NCI-H446 treated with DMSO at 0.1 percent for 48 hours (cell line): ENCODE results near the gene PRKD1.

Experiments used
- DNase-seq: peaks from one replicate; lab custom pipeline; 2025; lab: John Stamatoyannopoulos, UW

The PRKD1 gene

GRCh38 chr14:29674566-29675285 is 252.9 kb downstream of the PRKD1 start:
- DNase-seq = no peak

GRCh38 chr14:29672831-29673230 is 254.8 kb downstream of the PRKD1 start:
- no peak for DNase-seq

DNA sequence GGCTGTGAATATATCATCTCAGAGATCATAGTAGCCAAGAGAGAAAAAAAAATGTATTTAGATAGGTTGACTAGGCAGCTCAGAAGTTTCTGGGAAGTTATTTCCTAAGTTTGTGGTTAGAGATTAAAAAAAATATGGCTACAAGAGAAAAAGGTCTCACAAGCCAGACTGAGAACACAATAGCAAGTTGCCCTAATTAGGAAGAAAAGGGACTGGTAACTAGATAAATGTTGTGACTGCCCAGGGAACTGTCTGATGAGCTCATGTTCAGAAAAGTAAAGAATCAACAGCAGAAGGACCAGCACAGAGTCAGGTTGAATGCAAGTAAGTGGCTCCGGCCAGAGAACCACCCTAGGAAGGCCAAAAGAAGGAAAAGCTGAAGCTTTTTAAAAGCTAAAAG is 256.6 kb downstream of the PRKD1 start:
- peak; percentile 39 for DNase-seq

DNA sequence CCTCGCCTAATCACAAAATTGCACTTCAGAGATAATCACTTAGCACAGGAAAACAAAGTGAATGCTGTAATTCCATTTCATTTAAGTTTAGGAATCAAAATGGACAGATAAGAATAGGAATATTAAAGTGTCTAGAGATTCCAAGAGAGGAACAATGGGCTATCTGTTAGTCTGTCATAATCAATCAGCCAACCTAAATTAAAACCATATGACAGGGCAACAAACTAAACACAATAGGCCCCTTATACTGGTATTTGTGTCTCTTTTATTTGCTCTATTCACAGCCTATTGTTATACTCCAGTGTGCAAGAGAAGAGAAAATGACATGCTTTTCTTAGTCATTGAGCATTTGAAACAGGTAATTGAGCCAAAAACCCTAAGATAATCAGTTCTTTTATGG is 259.4 kb downstream of the PRKD1 start:
- DNase-seq = no peak

GRCh38 chr14:29664515-29664914 is 263.1 kb downstream of the PRKD1 start:
- DNase-seq = no peak

- DNase-seq = no peak
Observed at GRCh38 chr14:29663281-29663801, 264.3 kb downstream of the PRKD1 start.

- DNase-seq = peak; percentile 90
Observed at GRCh38 chr14:29654901-29655550, 272.6 kb downstream of the PRKD1 start.

GRCh38 chr14:29653303-29653702 is 274.3 kb downstream of the PRKD1 start:
- DNase-seq = no peak

DNA sequence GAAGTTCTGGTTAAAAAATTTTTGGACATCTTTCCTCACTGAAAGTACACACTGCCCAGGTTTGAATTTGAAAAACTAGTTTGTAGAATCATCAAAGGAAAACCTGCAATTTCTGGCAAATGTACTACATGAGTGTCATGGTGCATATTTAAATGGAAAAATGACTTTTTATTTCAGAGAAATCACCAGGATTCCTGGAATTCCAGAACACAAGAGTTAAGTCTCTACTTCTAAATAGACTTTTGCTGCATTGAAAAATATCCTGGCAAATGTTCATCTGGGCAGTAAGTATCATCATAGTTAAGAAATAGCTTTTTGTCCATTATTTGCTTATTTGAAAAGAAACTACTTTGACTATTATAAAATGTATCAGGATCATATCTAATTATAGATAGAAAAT is 275.1 kb downstream of the PRKD1 start:
- no peak for DNase-seq

DNA sequence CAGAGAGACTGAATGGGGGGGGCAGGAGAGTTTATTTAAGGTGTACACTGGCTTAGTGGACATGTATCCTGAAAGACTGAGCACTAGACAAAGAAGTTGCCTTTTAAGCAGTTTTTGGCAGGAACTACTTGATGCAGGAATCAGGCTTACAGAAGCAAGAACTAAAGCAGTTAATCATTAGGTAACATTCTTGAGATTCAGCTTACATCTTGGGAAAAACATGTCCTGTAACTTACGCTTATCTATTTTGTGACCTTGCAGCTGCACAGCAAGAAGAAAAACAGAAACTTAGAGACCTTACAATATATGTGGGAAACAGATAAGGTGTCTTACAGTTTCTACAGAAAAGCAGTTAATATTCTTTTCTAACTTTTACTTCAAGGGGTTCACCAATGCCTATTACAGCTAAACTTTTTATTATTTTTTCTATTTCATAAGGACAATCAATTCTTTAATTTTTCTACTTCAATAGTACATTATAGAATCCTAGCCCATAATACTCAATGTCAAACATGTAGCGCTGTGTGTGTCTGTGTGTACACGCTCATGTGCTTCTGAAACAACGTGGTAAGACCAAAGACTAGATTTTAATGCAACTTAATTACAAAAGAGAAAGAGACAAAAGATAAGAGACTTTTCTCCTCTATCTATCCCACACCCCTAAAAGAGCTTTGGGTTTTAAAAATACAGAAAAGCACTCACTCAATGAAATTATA is 276.9 kb downstream of the PRKD1 start:
- no peak for DNase-seq

DNA sequence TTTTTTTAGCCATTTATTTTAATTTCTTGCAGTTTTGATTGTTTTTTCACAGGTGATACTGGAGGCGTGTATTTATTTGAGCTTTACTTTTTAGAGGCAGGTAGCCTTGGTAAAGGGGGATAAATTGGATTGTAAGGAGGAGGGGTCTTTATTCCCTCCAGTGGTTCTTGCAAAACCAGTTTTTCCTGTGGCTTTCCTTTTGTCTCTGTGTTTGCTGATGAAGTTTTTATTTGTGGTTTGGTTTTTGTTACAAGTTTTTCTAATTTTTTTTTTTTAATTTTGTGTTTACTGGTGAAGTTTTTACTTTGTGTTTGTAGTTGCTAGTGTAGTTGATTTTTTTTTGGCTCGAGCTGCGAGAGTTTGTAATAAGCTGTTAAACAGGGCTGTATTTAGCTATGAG is 278.5 kb downstream of the PRKD1 start:
- no peak for DNase-seq

GRCh38 chr14:29648045-29648444 is 279.6 kb downstream of the PRKD1 start:
- no peak for DNase-seq

DNA sequence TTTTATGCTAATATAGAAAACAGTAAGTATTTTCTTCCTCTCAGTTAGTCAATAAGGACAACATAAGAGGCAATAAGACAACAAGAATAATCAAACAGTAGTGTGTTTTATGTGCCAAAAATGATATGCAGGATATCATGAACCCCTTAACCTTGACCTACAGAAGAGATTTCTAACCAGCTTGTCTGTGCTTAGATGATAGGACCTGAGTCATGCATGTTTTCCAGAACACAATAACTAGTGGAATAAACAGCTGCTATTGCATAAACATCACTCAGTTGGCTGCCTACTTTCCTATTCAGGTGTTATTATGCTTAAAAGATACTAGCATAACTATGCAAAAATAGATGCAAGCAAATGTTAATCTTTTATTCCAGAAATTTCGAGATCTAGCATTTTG is 282.5 kb downstream of the PRKD1 start:
- no peak for DNase-seq

DNA sequence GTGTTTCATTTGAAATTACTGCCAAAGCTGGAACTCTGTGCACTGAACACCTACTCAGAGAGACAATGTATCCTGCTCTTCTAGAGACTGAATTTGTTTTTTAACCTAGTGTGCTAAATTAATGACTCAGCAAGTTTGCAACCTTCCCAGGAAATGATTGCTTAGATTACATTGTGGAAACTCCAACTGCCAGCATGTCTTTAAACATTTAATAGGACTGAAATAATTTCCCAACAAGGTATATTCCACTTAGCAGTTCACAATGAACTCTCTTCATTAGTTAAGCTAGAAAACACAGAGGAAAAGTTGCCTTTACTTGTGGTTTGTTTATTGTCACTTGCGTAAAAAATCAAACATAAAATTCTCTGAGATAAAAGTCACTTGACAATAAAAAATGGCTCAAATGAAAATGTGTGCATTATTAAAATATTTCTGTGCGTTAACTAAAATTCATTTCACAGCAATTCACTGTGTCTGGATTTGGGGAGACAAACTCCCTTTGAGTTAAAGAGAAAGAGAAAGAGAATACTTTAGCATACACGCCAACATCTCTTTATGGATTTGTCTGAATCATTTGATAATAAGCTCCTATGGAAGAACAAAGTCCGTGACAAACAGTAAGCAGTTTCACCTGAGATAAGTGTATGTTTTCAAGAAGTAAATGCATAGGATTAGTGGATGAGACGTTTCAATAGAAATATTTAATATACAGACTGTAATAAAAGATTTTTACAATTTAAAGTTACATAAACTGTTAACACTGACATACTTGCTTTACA is 284.0 kb downstream of the PRKD1 start:
- DNase-seq = peak; percentile 26

GRCh38 chr14:29637411-29637810 is 290.2 kb downstream of the PRKD1 start:
- peak; percentile 92 for DNase-seq

DNA sequence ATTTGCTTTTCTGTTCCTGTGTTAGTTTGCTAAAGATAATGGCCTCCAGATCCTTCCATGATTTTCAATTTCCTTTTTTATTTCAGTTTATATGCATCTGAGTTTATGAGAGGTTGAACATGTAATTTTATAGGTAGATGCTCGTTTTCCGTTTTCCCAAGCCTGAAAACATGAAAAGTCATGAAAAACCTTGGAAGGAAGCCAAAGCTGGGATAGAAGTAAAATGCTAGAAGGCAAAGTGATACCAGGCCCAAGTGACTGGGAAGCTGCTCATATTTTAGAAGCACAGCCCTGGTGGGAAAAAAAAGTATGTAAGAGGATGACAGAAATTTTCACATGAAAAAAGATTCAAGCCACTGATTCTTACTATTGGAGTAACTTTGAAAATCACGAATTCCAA is 290.8 kb downstream of the PRKD1 start:
- peak; percentile 57 for DNase-seq

- no peak for DNase-seq
Observed at GRCh38 chr14:29630566-29631160, 297.0 kb downstream of the PRKD1 start.

- no peak for DNase-seq
Observed at GRCh38 chr14:29629839-29630238, 297.8 kb downstream of the PRKD1 start.

GRCh38 chr14:29627137-29627536 is 300.5 kb downstream of the PRKD1 start:
- no peak for DNase-seq

DNA sequence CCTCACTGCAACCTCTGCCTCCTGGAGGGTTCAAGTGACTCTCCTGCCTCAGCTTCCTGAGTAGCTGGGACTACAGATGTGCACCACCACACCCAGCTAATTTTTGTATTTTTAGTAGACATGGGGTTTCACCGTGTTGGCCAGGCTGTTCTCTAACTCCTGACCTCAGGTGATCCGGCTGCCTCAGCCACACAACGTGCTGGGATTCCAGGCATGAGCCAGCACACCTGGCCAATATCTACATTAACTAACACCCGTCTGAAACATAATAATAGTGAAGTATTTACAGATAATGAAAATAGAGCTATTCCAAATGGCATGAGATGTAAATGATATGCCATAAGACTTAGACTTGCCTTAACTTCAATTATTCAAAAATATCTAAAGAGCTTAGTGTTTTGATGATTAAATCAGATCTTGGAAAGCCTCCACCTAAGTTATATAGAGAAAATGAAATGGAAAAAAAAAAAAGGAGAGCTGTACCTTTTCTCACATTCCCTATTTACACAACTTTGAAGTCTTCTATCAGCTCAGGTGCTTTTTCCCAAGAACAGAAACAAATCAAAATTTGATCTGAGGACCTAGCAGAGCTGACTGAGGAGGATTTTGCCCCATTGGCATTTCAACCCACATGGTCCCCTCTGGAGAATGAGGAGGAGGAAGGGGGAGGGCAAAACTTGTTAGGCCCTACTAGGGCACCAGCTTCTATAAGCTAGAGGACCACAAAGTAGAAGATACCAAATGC is 309.2 kb downstream of the PRKD1 start:
- DNase-seq = no peak

DNA sequence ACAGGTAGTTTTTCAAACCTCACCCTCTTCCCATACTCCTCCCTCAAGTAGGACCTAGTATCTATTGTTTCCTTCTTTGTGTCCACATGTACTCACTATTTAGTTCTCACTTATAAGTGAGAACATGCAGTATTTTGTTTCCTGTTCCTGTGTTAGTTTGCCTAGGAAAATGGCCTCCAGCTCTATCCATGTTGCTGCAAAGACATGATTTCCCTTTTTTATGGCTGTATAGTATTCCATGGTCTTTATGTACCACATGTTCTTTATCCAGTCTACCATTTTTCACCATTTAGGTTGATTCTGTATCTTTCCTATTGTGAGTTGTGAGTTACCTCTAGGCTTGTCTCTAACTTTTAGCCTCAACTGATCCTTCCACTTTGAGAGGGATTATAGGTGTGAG is 310.7 kb downstream of the PRKD1 start:
- DNase-seq = no peak
